H9 (cell line): Measurements from ENCODE around the gene TRH. TPM values are rescaled to one million over a fixed set of nuclear protein-coding genes. Genes with fewer than 3 reads are reported as not detected.

Source experiments
- DNase-seq: peaks from one replicate; pipeline ENCODE4 v3.0.0-alpha.2; 2017
- H2AFZ ChIP-seq: one replicate; pipeline ENCODE4 v1.6.1; 2013; ENCODE audit warnings: mild to moderate bottlenecking, low read length, control low read depth, moderate library complexity
- H2AK5ac ChIP-seq: 2 replicates; pipeline ENCODE4 v1.6.1; 2013; ENCODE audit warnings: low read length, control low read depth, mixed read lengths; ENCODE audit not compliant: insufficient read length
- H2BK120ac ChIP-seq: one replicate; pipeline ENCODE4 v1.6.1; 2013; ENCODE audit warnings: low read depth, mild to moderate bottlenecking, low read length, control low read depth, inconsistent platforms; ENCODE audit not compliant: poor library complexity, severe bottlenecking
- H2BK12ac ChIP-seq: 2 replicates; pipeline ENCODE4 v1.6.1; 2013; ENCODE audit warnings: low read length, control low read depth, mixed read lengths, low read depth; ENCODE audit not compliant: insufficient read length
- H2BK15ac ChIP-seq: 2 replicates; pipeline ENCODE4 v1.6.1; 2013; ENCODE audit warnings: low read depth, low read length, control low read depth
- H2BK20ac ChIP-seq: one replicate; pipeline ENCODE4 v1.6.1; 2013; ENCODE audit warnings: low read depth, mild to moderate bottlenecking, low read length, control low read depth, inconsistent platforms; ENCODE audit not compliant: poor library complexity, severe bottlenecking
- H2BK5ac ChIP-seq: 2 replicates; pipeline ENCODE4 v1.6.1; 2013; ENCODE audit warnings: low read length, control low read depth, mixed read lengths; ENCODE audit not compliant: insufficient read length
- H3K14ac ChIP-seq: 2 replicates; pipeline ENCODE4 v1.6.1; 2013; ENCODE audit warnings: low read length, control low read depth; ENCODE audit not compliant: insufficient read depth
- H3K18ac ChIP-seq: 2 replicates; pipeline ENCODE4 v1.6.1; 2013; ENCODE audit warnings: low read depth, mild to moderate bottlenecking, mixed read lengths, low read length, control low read depth; ENCODE audit not compliant: insufficient read length
- H3K23ac ChIP-seq: 2 replicates; pipeline ENCODE4 v1.6.1; 2013; ENCODE audit warnings: low read length, control low read depth, mixed read lengths, low read depth; ENCODE audit not compliant: insufficient read length
- H3K23me2 ChIP-seq: 2 replicates; pipeline ENCODE4 v1.6.1; 2013; ENCODE audit warnings: low read depth, mild to moderate bottlenecking, mixed read lengths, low read length, control low read depth; ENCODE audit not compliant: insufficient read length, poor library complexity, severe bottlenecking
- H3K27ac ChIP-seq: 2 replicates; pipeline ENCODE4 v1.5.1; 2013; ENCODE audit warnings: low read length, control low read depth, mixed read lengths, low read depth; ENCODE audit not compliant: insufficient read length
- H3K27me3 ChIP-seq: 2 replicates; pipeline ENCODE4 v1.6.1; 2013; ENCODE audit warnings: low read length, control low read depth, inconsistent platforms; ENCODE audit not compliant: insufficient read depth
- H3K4ac ChIP-seq: 2 replicates; pipeline ENCODE4 v1.6.1; 2013; ENCODE audit warnings: low read depth, mild to moderate bottlenecking, control low read depth, inconsistent platforms, low read length, moderate library complexity
- H3K4me1 ChIP-seq: 2 replicates; pipeline ENCODE4 v1.6.1; 2013; ENCODE audit warnings: low read length, control low read depth, inconsistent platforms; ENCODE audit not compliant: insufficient read depth
- H3K4me2 ChIP-seq: 2 replicates; pipeline ENCODE4 v1.6.1; 2013; ENCODE audit warnings: low read length, control low read depth, mixed read lengths; ENCODE audit not compliant: insufficient read length, insufficient read depth
- H3K56ac ChIP-seq: 2 replicates; pipeline ENCODE4 v1.6.1; 2013; ENCODE audit warnings: low read depth, mild to moderate bottlenecking, mixed read lengths, low read length, control low read depth; ENCODE audit not compliant: insufficient read length
- H3K79me1 ChIP-seq: 2 replicates; pipeline ENCODE4 v1.6.1; 2013; ENCODE audit warnings: low read depth, mild to moderate bottlenecking, moderate library complexity, low read length, control low read depth, inconsistent platforms; ENCODE audit not compliant: insufficient read depth, poor library complexity, severe bottlenecking
- H3K79me2 ChIP-seq: 2 replicates; pipeline ENCODE4 v1.6.1; 2013; ENCODE audit warnings: low read length, control low read depth, inconsistent platforms; ENCODE audit not compliant: insufficient read depth
- H3K9ac ChIP-seq: 2 replicates; pipeline ENCODE4 v1.6.1; 2013; ENCODE audit warnings: low read length, control low read depth, mixed read lengths; ENCODE audit not compliant: insufficient read length; ENCODE audit errors: extremely low read depth
- H3K9me3 ChIP-seq: one replicate; pipeline ENCODE4 v1.6.1; 2013; ENCODE audit warnings: low read depth, low read length, inconsistent platforms; ENCODE audit not compliant: control insufficient read depth
- H3T11ph ChIP-seq: one replicate; pipeline ENCODE4 v1.6.1; 2013; ENCODE audit warnings: mild to moderate bottlenecking, low read length, control low read depth, inconsistent platforms
- H4K20me1 ChIP-seq: one replicate; pipeline ENCODE4 v1.6.1; 2013; ENCODE audit not compliant: control insufficient read depth, insufficient read length, insufficient read depth
- H4K5ac ChIP-seq: 2 replicates; pipeline ENCODE4 v1.6.1; 2013; ENCODE audit warnings: low read depth, mild to moderate bottlenecking, mixed read lengths, low read length, control low read depth; ENCODE audit not compliant: insufficient read length
- H4K8ac ChIP-seq: replicated peaks from 2 replicates; pipeline ENCODE4 v1.6.1; 2013; ENCODE audit warnings: low read length, control low read depth, mixed read lengths, low read depth; ENCODE audit not compliant: insufficient read length
- H4K91ac ChIP-seq: 2 replicates; pipeline ENCODE4 v1.6.1; 2013; ENCODE audit warnings: low read depth, mild to moderate bottlenecking, moderate library complexity, mixed read lengths, low read length, control low read depth; ENCODE audit not compliant: insufficient read length
- H3K27ac Mint-ChIP-seq, 3 experiments: 2 replicates in 2 of 3; 3 replicates in 1 of 3; pipeline ENCODE4 v1.8.0; 2020 to 2021; ENCODE audit warnings: mixed read lengths in 3 of 3, mild to moderate bottlenecking in 1 of 3, moderate library complexity in 1 of 3
- H3K27me3 Mint-ChIP-seq: 2 replicates; pipeline ENCODE4 v1.8.0; 2021; ENCODE audit warnings: low read depth, mild to moderate bottlenecking, moderate library complexity, mixed read lengths
- H3K36me3 Mint-ChIP-seq, 3 experiments: 2 replicates in 2 of 3; 3 replicates in 1 of 3; pipeline ENCODE4 v1.8.0; 2020 to 2021; ENCODE audit warnings: low read depth in 3 of 3, mixed read lengths in 3 of 3; ENCODE audit not compliant: insufficient read depth in 1 of 3
- H3K4me1 Mint-ChIP-seq, 2 experiments: 2 replicates each; pipeline ENCODE4 v1.8.0; 2020; ENCODE audit warnings: mixed read lengths in 2 of 2
- H3K4me3 Mint-ChIP-seq, 2 experiments: 2 replicates in 1 of 2; 3 replicates in 1 of 2; pipeline ENCODE4 v1.8.0; 2020 to 2021; ENCODE audit warnings: mild to moderate bottlenecking in 2 of 2, mixed read lengths in 2 of 2, moderate library complexity in 1 of 2
- H3K9me3 Mint-ChIP-seq, 2 experiments: 2 replicates in 1 of 2; 3 replicates in 1 of 2; pipeline ENCODE4 v1.8.0; 2020; ENCODE audit warnings: mild to moderate bottlenecking in 2 of 2, mixed read lengths in 2 of 2, moderate library complexity in 1 of 2
- CTCF ChIP-seq: fragments of 200-600 bp; sonication (generic); conservative IDR thresholded peaks from 3 replicates; pipeline ENCODE4 v1.8.0; 2021; ENCODE audit warnings: antibody characterized with exemption, mild to moderate bottlenecking
- WGBS: extraction: QIAGEN DNeasy Blood & Tissue Kit; methylation state at CpG from one replicate; pipeline ENCODE4 v1.1.7; 2013; ENCODE audit warnings: missing lambda C conversion rate, low lambda C conversion rate, mixed read lengths; ENCODE audit not compliant: insufficient read length; ENCODE audit errors: extremely low coverage; 5-methylcytosine and 5-hydroxymethylcytosine counted together
- total RNA-seq: library from RNA; stranded (reverse); gene quantifications from 2 replicates; pipeline ENCODE4 v1.2.1, GENCODE V29; 2021

The TRH gene
- total RNA-seq, 1 experiment from 2014 or later: not detected

GRCh38 chr3:129974833-129975704, 549 bp downstream of the TRH start:
- Mint-ChIP-seq H3K9me3 (peaks cover 0 to 7% of the 10 kb centered on the region in 2 experiments; a peak in 2 of 5 replicates), H3K27me3 (peaks cover 100% of the 10 kb centered on the region), H3K27ac (no peak overlapping the region), H3K36me3 (no peaks in the 10 kb centered on the region; a peak in 1 of 7 replicates), H3K4me1 (peaks cover 23 to 31% of the 10 kb centered on the region in 2 experiments), H3K4me3 (peak overlapping the region; percentile 41 to 82)
- Histone ChIP-seq H3K27me3 (peaks cover 85% of the 10 kb centered on the region), H3K4me1 (no peaks in the 10 kb centered on the region), H2AFZ (no peak overlapping the region), H2BK15ac (no peak overlapping the region), H2AK5ac (no peak overlapping the region), H4K20me1 (no peaks in the 10 kb centered on the region), H3K23me2 (peaks cover 10% of the 10 kb centered on the region), H4K8ac (no peak overlapping the region), H2BK20ac (no peak overlapping the region), H2BK5ac (no peak overlapping the region), H3T11ph (no peak overlapping the region), H3K9me3 (no peaks in the 10 kb centered on the region), H3K27ac (no peak overlapping the region), H3K18ac (no peak overlapping the region), H4K5ac (no peak overlapping the region), H3K4ac (no peak overlapping the region), H4K91ac (no peak overlapping the region), H3K79me2 (no peaks in the 10 kb centered on the region), H3K56ac (no peak overlapping the region), H3K23ac (no peak overlapping the region), H3K79me1 (no peaks in the 10 kb centered on the region), H2BK12ac (no peak overlapping the region), H3K9ac (no peak overlapping the region), H2BK120ac (no peak overlapping the region), H3K14ac (no peak overlapping the region; the same call in 1 of the 2 replicates), H3K4me2 (peak overlapping the region; percentile 62)
- DNase-seq: no peak
- no CpG with 5 or more reads among the region's 71 CpGs for WGBS
- TF ChIP-seq CTCF: no peak
